GM12891 (cell line): ENCODE measurements around the gene PRSS35.

ENCODE experiments used
- POLR2A ChIP-seq: IDR thresholded peaks from 2 replicates; pipeline ENCODE4 v1.6.1; 2011; ENCODE audit warnings: low read depth, low read length, control low read depth
- POLR2AphosphoS5 ChIP-seq: IDR thresholded peaks from 2 replicates; pipeline ENCODE4 v1.6.1; 2011; ENCODE audit warnings: low read depth, low read length, control low read depth
- TAF1 ChIP-seq: IDR thresholded peaks from 2 replicates; pipeline ENCODE4 v1.6.1; 2011; ENCODE audit warnings: low read depth, low read length, control low read depth

- TF ChIP-seq TAF1, result no peak
- TF ChIP-seq POLR2A, result no peak
- no peak for TF ChIP-seq POLR2AphosphoS5
These were observed 48.4 kb upstream of the PRSS35 start for GRCh38 chr6:83463886-83464285.
